HepG2 (cell line): ENCODE results near the gene ZNF226. TPM values are rescaled to one million over a fixed set of nuclear protein-coding genes. Genes with fewer than 3 reads are reported as not detected.

ENCODE experiments used
- CBFB ChIP-seq: sonication (generic); formaldehyde crosslinking; IDR thresholded peaks from 2 replicates; pipeline ENCODE4 v1.4.0; 2020; ENCODE audit warnings: missing genetic modification reagents
- DPF2 ChIP-seq: sonication (generic); formaldehyde crosslinking; IDR thresholded peaks from 2 replicates; pipeline ENCODE4 v1.4.0; 2020; ENCODE audit warnings: mild to moderate bottlenecking, low read depth, missing genetic modification reagents, borderline replicate concordance
- GATA4 ChIP-seq: sonication (generic); IDR thresholded peaks from 2 replicates; pipeline ENCODE4 v1.6.1; 2016; ENCODE audit warnings: antibody characterized with exemption, low read depth, borderline replicate concordance
- MXD4 ChIP-seq: IDR thresholded peaks from 2 replicates; pipeline ENCODE4 v1.6.1; 2016; ENCODE audit warnings: mild to moderate bottlenecking, missing biosample characterization, missing genetic modification reagents
- PITX1 ChIP-seq: sonication (generic); formaldehyde crosslinking; IDR thresholded peaks from 2 replicates; pipeline ENCODE4 v1.5.1; 2020; ENCODE audit warnings: mild to moderate bottlenecking, missing genetic modification reagents
- SNAI1 ChIP-seq: sonication (generic); formaldehyde crosslinking; IDR thresholded peaks from 2 replicates; pipeline ENCODE4 v1.5.0; 2020; ENCODE audit warnings: mild to moderate bottlenecking, missing genetic modification reagents, borderline replicate concordance
- YY1 ChIP-seq: IDR thresholded peaks from 2 replicates; pipeline ENCODE4 v1.6.1; 2011; ENCODE audit warnings: low read length, low read depth, moderate library complexity, mild to moderate bottlenecking; ENCODE audit not compliant: insufficient read depth, insufficient replicate concordance
- ZNF337 ChIP-seq: sonication (generic); formaldehyde crosslinking; IDR thresholded peaks from 2 replicates; pipeline ENCODE4 v1.5.1; 2020; ENCODE audit warnings: missing genetic modification reagents, low read depth, mild to moderate bottlenecking, borderline replicate concordance
- ZNF382 ChIP-seq: sonication (generic); formaldehyde crosslinking; IDR thresholded peaks from 2 replicates; pipeline ENCODE4 v1.5.0; 2020; ENCODE audit warnings: missing genetic modification reagents, mild to moderate bottlenecking, borderline replicate concordance
- ZNF530 ChIP-seq: sonication (generic); formaldehyde crosslinking; IDR thresholded peaks from 2 replicates; pipeline ENCODE4 v1.5.0; 2020; ENCODE audit warnings: low read depth, mild to moderate bottlenecking, missing genetic modification reagents
- ZSCAN31 ChIP-seq: sonication (generic); formaldehyde crosslinking; IDR thresholded peaks from 2 replicates; pipeline ENCODE4 v1.5.0; 2020; ENCODE audit warnings: low read depth, mild to moderate bottlenecking, missing genetic modification reagents
- ZZZ3 ChIP-seq: sonication (generic); formaldehyde crosslinking; IDR thresholded peaks from 2 replicates; pipeline ENCODE4 v1.4.0; 2020; ENCODE audit warnings: missing genetic modification reagents, mild to moderate bottlenecking, borderline replicate concordance
- polyA plus RNA-seq, 8 experiments: library from polyadenylated mRNA; depleted of rRNA in 3 of 8; stranded (reverse) in 7 of 8; unstranded in 1 of 8; fragments of >200 nt; fragmentation: Illumina TruSeq in 4 of 8; extraction: Trizol in 4 of 8; gene quantifications; 2 replicates each; pipeline versions ENCODE4 v1.2.1 to v1.2.3, GENCODE V29; 2011 to 2016; ENCODE audit warnings: low read depth in 4 of 8, missing spikeins in 1 of 8, mixed read lengths in 1 of 8; ENCODE audit not compliant: insufficient read depth in 1 of 8
- total RNA-seq, 5 experiments: library from RNA; depleted of rRNA; stranded (reverse); fragments of >200 nt; fragmentation: Illumina TruSeq; extraction: Trizol; gene quantifications; 2 replicates each; pipeline ENCODE4 v1.2.3, GENCODE V29; 2016; ENCODE audit warnings: low read depth in 1 of 5
- TF ChIP-seq, protein P1 (sequence below): sonication (generic); formaldehyde crosslinking; IDR thresholded peaks from 2 replicates; pipeline ENCODE4 v1.5.0; 2020; ENCODE audit warnings: missing genetic modification reagents
- TF ChIP-seq, protein P2 (sequence below): sonication (generic); formaldehyde crosslinking; IDR thresholded peaks from 2 replicates; pipeline ENCODE4 v1.8.0; 2022; ENCODE audit warnings: mild to moderate bottlenecking, missing genetic modification reagents, borderline replicate concordance
- TF ChIP-seq, protein P3 (sequence below): sonication (generic); formaldehyde crosslinking; IDR thresholded peaks from 2 replicates; pipeline ENCODE4 v1.5.1; 2020; ENCODE audit warnings: missing genetic modification reagents, mild to moderate bottlenecking, borderline replicate concordance
- TF ChIP-seq, protein P4 (sequence below): sonication (generic); formaldehyde crosslinking; IDR thresholded peaks from 2 replicates; pipeline ENCODE4 v1.4.0; 2020; ENCODE audit warnings: missing genetic modification reagents
- TF ChIP-seq, protein P5 (sequence below): sonication (generic); formaldehyde crosslinking; IDR thresholded peaks from 2 replicates; pipeline ENCODE4 v1.9.0; 2021; ENCODE audit warnings: missing genetic modification reagents, mild to moderate bottlenecking, borderline replicate concordance

ZNF226 gene
- total and polyA plus RNA-seq, 2 of the 13 experiments (the other 11 are each of a cell fraction or from before 2014, with no cell fraction given) = 8.3 to 16.0 TPM

DNA sequence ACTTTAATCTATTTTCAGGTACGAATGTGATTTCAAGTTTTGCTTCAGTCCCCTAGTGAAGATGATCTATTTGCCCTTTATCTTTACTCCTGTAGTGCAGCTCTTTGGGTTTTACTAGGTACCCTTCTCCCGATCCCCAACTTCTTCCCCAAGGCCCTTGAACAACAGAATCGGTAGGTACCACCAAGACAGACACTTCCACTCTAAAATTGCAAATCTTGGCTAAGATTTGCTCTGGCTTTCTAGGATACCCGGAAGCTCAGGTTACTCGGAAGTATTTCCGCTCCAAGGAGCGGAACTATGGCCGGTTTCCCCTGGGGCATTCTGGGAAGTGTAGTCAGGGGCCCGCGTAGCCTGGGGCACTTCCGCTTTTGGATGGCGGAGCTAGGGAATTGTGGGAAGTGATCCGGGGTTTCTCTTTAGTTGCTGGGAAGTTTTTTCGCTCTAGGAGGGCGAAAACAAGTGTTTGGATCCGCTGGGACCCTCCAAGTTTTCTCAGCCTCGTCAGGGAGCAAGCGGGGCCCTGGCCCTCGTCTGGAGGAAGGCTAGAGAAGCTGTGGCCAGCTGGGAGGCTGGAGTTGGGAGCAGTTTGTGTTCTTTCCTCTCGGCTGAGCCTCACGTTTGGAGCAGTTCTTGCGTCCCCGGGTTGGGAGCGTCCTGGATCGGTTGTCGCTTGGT is 42.4 kb downstream of the ZNF226 start (continued):
- TF ChIP-seq, protein P1, sequence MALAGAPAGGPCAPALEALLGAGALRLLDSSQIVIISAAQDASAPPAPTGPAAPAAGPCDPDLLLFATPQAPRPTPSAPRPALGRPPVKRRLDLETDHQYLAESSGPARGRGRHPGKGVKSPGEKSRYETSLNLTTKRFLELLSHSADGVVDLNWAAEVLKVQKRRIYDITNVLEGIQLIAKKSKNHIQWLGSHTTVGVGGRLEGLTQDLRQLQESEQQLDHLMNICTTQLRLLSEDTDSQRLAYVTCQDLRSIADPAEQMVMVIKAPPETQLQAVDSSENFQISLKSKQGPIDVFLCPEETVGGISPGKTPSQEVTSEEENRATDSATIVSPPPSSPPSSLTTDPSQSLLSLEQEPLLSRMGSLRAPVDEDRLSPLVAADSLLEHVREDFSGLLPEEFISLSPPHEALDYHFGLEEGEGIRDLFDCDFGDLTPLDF (CRISPR knock-in tag) = no peak
- peak; percentile 88 for TF ChIP-seq YY1
- no peak for TF ChIP-seq ZNF382 (CRISPR knock-in tag)
- no peak for TF ChIP-seq ZNF337 (CRISPR knock-in tag)
- TF ChIP-seq GATA4 = no peak
- TF ChIP-seq, protein P2, sequence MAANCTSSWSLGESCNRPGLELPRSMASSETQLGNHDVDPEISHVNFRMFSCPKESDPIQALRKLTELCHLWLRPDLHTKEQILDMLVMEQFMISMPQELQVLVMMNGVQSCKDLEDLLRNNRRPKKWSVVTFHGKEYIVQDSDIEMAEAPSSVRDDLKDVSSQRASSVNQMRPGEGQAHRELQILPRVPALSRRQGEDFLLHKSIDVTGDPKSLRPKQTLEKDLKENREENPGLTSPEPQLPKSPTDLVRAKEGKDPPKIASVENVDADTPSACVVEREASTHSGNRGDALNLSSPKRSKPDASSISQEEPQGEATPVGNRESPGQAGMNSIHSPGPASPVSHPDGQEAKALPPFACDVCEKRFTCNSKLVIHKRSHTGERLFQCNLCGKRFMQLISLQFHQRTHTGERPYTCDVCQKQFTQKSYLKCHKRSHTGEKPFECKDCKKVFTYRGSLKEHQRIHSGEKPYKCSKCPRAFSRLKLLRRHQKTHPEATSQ = no peak
- no peak for TF ChIP-seq MXD4
- no peak for TF ChIP-seq DPF2 (CRISPR knock-in tag)
- TF ChIP-seq ZZZ3 (CRISPR knock-in tag) = peak; percentile 71; the same call in 1 of the 2 replicates
- TF ChIP-seq, protein P3, sequence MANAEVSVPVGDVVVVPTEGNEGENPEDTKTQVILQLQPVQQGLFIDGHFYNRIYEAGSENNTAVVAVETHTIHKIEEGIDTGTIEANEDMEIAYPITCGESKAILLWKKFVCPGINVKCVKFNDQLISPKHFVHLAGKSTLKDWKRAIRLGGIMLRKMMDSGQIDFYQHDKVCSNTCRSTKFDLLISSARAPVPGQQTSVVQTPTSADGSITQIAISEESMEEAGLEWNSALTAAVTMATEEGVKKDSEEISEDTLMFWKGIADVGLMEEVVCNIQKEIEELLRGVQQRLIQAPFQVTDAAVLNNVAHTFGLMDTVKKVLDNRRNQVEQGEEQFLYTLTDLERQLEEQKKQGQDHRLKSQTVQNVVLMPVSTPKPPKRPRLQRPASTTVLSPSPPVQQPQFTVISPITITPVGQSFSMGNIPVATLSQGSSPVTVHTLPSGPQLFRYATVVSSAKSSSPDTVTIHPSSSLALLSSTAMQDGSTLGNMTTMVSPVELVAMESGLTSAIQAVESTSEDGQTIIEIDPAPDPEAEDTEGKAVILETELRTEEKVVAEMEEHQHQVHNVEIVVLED (CRISPR knock-in tag) = peak; percentile 67; the same call in 1 of the 2 replicates
- 0 out of 2 replicates have a peak, but pooled peaks have one; percentile 34 for TF ChIP-seq ZSCAN31 (CRISPR knock-in tag)
- no peak for TF ChIP-seq CBFB (CRISPR knock-in tag)
- TF ChIP-seq, protein P4, sequence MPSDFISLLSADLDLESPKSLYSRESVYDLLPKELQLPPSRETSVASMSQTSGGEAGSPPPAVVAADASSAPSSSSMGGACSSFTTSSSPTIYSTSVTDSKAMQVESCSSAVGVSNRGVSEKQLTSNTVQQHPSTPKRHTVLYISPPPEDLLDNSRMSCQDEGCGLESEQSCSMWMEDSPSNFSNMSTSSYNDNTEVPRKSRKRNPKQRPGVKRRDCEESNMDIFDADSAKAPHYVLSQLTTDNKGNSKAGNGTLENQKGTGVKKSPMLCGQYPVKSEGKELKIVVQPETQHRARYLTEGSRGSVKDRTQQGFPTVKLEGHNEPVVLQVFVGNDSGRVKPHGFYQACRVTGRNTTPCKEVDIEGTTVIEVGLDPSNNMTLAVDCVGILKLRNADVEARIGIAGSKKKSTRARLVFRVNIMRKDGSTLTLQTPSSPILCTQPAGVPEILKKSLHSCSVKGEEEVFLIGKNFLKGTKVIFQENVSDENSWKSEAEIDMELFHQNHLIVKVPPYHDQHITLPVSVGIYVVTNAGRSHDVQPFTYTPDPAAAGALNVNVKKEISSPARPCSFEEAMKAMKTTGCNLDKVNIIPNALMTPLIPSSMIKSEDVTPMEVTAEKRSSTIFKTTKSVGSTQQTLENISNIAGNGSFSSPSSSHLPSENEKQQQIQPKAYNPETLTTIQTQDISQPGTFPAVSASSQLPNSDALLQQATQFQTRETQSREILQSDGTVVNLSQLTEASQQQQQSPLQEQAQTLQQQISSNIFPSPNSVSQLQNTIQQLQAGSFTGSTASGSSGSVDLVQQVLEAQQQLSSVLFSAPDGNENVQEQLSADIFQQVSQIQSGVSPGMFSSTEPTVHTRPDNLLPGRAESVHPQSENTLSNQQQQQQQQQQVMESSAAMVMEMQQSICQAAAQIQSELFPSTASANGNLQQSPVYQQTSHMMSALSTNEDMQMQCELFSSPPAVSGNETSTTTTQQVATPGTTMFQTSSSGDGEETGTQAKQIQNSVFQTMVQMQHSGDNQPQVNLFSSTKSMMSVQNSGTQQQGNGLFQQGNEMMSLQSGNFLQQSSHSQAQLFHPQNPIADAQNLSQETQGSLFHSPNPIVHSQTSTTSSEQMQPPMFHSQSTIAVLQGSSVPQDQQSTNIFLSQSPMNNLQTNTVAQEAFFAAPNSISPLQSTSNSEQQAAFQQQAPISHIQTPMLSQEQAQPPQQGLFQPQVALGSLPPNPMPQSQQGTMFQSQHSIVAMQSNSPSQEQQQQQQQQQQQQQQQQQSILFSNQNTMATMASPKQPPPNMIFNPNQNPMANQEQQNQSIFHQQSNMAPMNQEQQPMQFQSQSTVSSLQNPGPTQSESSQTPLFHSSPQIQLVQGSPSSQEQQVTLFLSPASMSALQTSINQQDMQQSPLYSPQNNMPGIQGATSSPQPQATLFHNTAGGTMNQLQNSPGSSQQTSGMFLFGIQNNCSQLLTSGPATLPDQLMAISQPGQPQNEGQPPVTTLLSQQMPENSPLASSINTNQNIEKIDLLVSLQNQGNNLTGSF (CRISPR knock-in tag) = no peak
- 0 out of 2 replicates have a peak, but pooled peaks have one; percentile 50 for TF ChIP-seq SNAI1 (CRISPR knock-in tag)
- TF ChIP-seq, protein P5, sequence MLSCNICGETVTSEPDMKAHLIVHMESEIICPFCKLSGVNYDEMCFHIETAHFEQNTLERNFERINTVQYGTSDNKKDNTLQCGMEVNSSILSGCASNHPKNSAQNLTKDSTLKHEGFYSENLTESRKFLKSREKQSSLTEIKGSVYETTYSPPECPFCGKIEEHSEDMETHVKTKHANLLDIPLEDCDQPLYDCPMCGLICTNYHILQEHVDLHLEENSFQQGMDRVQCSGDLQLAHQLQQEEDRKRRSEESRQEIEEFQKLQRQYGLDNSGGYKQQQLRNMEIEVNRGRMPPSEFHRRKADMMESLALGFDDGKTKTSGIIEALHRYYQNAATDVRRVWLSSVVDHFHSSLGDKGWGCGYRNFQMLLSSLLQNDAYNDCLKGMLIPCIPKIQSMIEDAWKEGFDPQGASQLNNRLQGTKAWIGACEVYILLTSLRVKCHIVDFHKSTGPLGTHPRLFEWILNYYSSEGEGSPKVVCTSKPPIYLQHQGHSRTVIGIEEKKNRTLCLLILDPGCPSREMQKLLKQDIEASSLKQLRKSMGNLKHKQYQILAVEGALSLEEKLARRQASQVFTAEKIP (CRISPR knock-in tag) = no peak
- no peak for TF ChIP-seq ZNF530
- no peak for TF ChIP-seq PITX1 (CRISPR knock-in tag)
